ENCODE measurements around the gene ITIH4. TPM values are rescaled to one million over a fixed set of nuclear protein-coding genes. Genes with fewer than 3 reads are reported as not detected.

Gene ITIH4
- total RNA-seq, 1 experiment from 2014 or later, result 2.4 TPM

GRCh38 chr3:52773361-52774065 is 57.0 kb downstream of the ITIH4 start:
- no peak overlapping the region for H3K4me3 Mint-ChIP-seq
- H3K4me1 Mint-ChIP-seq, result peaks cover 6% of the 10 kb centered on the region
- ChIA-PET POLR2A (no interaction called here), CTCF (interaction anchor here (2.2 to 3.3 kb wide), 2 partner anchors 25 to 47 kb away, joined by 8 to 31 read pairs; no protein-coding TSS in a partner anchor)
- ATAC-seq (no peak), DNase-seq (ENCODE audit: low spot score) (no peak)
- H3K36me3 Mint-ChIP-seq, result no peaks in the 10 kb centered on the region
- no peaks in the 10 kb centered on the region for H3K9me3 Mint-ChIP-seq
- no peaks in the 10 kb centered on the region for H3K27me3 Mint-ChIP-seq (ENCODE audit: low read depth)
- no peak for TF ChIP-seq PRDM15 (CRISPR knock-in tag; IDR thresholded peaks at IDR 0.05)
- no peak for TF ChIP-seq PRRX2 (CRISPR knock-in tag; IDR thresholded peaks at IDR 0.05)
- no peak for TF ChIP-seq ZBTB21 (CRISPR knock-in tag; IDR thresholded peaks at IDR 0.05; ENCODE audit: borderline replicate concordance)
- TF ChIP-seq TEAD1 (CRISPR knock-in tag; IDR thresholded peaks at IDR 0.05), result no peak
- no peak for TF ChIP-seq NR1H2 (CRISPR knock-in tag; IDR thresholded peaks at IDR 0.05)
- no peak for TF ChIP-seq ZNF532 (CRISPR knock-in tag; IDR thresholded peaks at IDR 0.05; ENCODE audit: borderline replicate concordance)
- TF ChIP-seq ZNF423 (CRISPR knock-in tag; IDR thresholded peaks at IDR 0.05), result no peak
- no peak overlapping the region for H3K27ac Mint-ChIP-seq

- POLR2A ChIA-PET, result interaction anchor here (1.0 kb wide), 1 partner anchor 8 kb away, joined by 3 read pairs; no protein-coding TSS in a partner anchor
- CTCF ChIA-PET, result interaction anchor here (0.7 to 3.3 kb wide), 6 partner anchors 21 to 362 kb away, joined by 3 to 46 read pairs (median 16); partner anchors contain the start of gene GLT8D1
Measured at GRCh38 chr3:52771702-52772101, 58.8 kb downstream of the ITIH4 start.

GRCh38 chr3:52771334-52771681 is 59.2 kb downstream of the ITIH4 start:
- Mint-ChIP-seq H3K27me3 (ENCODE audit: low read depth) (no peaks in the 10 kb centered on the region), H3K27ac (peak overlapping the region; percentile 95), H3K36me3 (peaks cover 9% of the 10 kb centered on the region), H3K4me3 (peak overlapping the region; percentile 90), H3K4me1 (peaks cover 6% of the 10 kb centered on the region), H3K9me3 (no peaks in the 10 kb centered on the region)
- DNase-seq (ENCODE audit: low spot score) (no peak), ATAC-seq (peak; percentile 2; the same call in 1 of the 2 replicates)
- ChIA-PET POLR2A (interaction anchor here (1.0 to 1.1 kb wide), 2 partner anchors 9 to 12 kb away, joined by 3 to 4 read pairs; no protein-coding TSS in a partner anchor), CTCF (interaction anchor here (0.7 to 3.3 kb wide), 6 partner anchors 21 to 363 kb away, joined by 3 to 46 read pairs (median 16); partner anchors contain the start of gene GLT8D1)
- no peak for TF ChIP-seq STAT6 (CRISPR knock-in tag; conservative IDR thresholded peaks at IDR 0.05; ENCODE audit: low read depth)
- TF ChIP-seq PRDM15 (CRISPR knock-in tag; IDR thresholded peaks at IDR 0.05), result no peak
- no peak for TF ChIP-seq ZNF121 (CRISPR knock-in tag; IDR thresholded peaks at IDR 0.05)

More at GRCh38 chr3:52771702-52772101, 58.8 kb downstream of the ITIH4 start:
- ATAC-seq, result no peak
- Mint-ChIP-seq H3K4me1 (peaks cover 6% of the 10 kb centered on the region), H3K27me3 (ENCODE audit: low read depth) (no peaks in the 10 kb centered on the region), H3K9me3 (no peaks in the 10 kb centered on the region), H3K4me3 (peak overlapping the region; percentile 90), H3K27ac (no peak overlapping the region), H3K36me3 (peaks cover 9% of the 10 kb centered on the region)
- TF ChIP-seq NR3C1 (CRISPR knock-in tag; conservative IDR thresholded peaks at IDR 0.05; ENCODE audit: low read depth), result no peak
- TF ChIP-seq HMGXB4 (CRISPR knock-in tag; IDR thresholded peaks at IDR 0.05), result 0 out of 2 replicates have a peak, but pooled peaks have one; percentile 3
- no peak for DNase-seq (ENCODE audit: low spot score)
